H1 (cell line): ENCODE measurements around the gene HRH2. TPM values are rescaled to one million over a fixed set of nuclear protein-coding genes. Genes with fewer than 3 reads are reported as not detected.

Experiments
- CTCF ChIA-PET: fragments of 300-600 bp; sonication (Branson Sonifier 250); formaldehyde crosslinking; loops from one replicate; lab custom pipeline; 2021; ENCODE audit not compliant: partially characterized antibody; lab: Charles Lee
- POLR2A ChIA-PET: fragments of 300-600 bp; sonication (Branson Sonifier 250); formaldehyde crosslinking; loops from one replicate; lab custom pipeline; 2021; ENCODE audit warnings: inconsistent platforms; ENCODE audit not compliant: partially characterized antibody; lab: Charles Lee
- DNase-seq, 2 experiments: peaks; one replicate each; pipeline versions ENCODE4 v3.0.0 to v3.0.0-alpha.2; 2010 to 2022; ENCODE audit warnings: low spot score in 2 of 2, low read depth in 1 of 2, mixed read lengths in 1 of 2
- FAIRE-seq: peaks from 2 replicates; lab custom pipeline; 2011; peaks lifted over from hg19 to GRCh38; lab: Jason Lieb, UNC
- H2AFZ ChIP-seq: 2 replicates; pipeline ENCODE4 v1.8.1; 2012; ENCODE audit warnings: low read length, inconsistent platforms
- H2AK5ac ChIP-seq: 2 replicates; pipeline ENCODE4 v1.6.1; 2013; ENCODE audit warnings: low read depth, low read length
- H2BK120ac ChIP-seq: replicated peaks from 2 replicates; pipeline ENCODE3; 2013; ENCODE audit warnings: low read depth, low read length, inconsistent platforms
- H2BK12ac ChIP-seq: 2 replicates; pipeline ENCODE4 v1.6.1; 2013; ENCODE audit warnings: low read depth, low read length
- H2BK15ac ChIP-seq: 2 replicates; pipeline ENCODE4 v1.6.1; 2013; ENCODE audit warnings: low read length
- H2BK20ac ChIP-seq: 2 replicates; pipeline ENCODE4 v1.6.1; 2013; ENCODE audit warnings: low read length
- H2BK5ac ChIP-seq: 2 replicates; pipeline ENCODE4 v1.6.1; 2013; ENCODE audit warnings: low read depth, low read length
- H3K14ac ChIP-seq: 2 replicates; pipeline ENCODE4 v1.6.1; 2013; ENCODE audit warnings: inconsistent platforms; ENCODE audit not compliant: insufficient read length
- H3K18ac ChIP-seq: 2 replicates; pipeline ENCODE4 v1.6.1; 2013; ENCODE audit warnings: low read length; ENCODE audit errors: extremely low read depth
- H3K23ac ChIP-seq: 2 replicates; pipeline ENCODE4 v1.6.1; 2013; ENCODE audit warnings: inconsistent platforms; ENCODE audit not compliant: insufficient read length
- H3K23me2 ChIP-seq: 2 replicates; pipeline ENCODE4 v1.6.1; 2013; ENCODE audit warnings: low read depth, low read length
- H3K27ac ChIP-seq: 2 replicates; pipeline ENCODE4 v1.6.1; 2011; ENCODE audit warnings: low read depth, low read length, inconsistent platforms
- H3K27me3 ChIP-seq, 4 experiments: replicated peaks in 1 of 4; 1 replicate in 1 of 4; 2 replicates in 3 of 4; pipeline versions ENCODE4 v1.6.1 to v1.8.1; 2011 to 2013; ENCODE audit warnings: low read length in 3 of 4, mild to moderate bottlenecking in 3 of 4, inconsistent platforms in 2 of 4, mixed read lengths in 2 of 4, moderate library complexity in 1 of 4; ENCODE audit not compliant: control insufficient read depth in 3 of 4, insufficient read depth in 3 of 4; ENCODE audit errors: extremely low read depth in 1 of 4
- H3K36me3 ChIP-seq, 4 experiments: 2 replicates each; pipeline versions ENCODE4 v1.6.1 to v1.8.1; 2011 to 2013; ENCODE audit warnings: mild to moderate bottlenecking in 4 of 4, low read length in 3 of 4, moderate library complexity in 2 of 4, control low read depth in 1 of 4, inconsistent platforms in 1 of 4; ENCODE audit not compliant: insufficient read depth in 4 of 4, control insufficient read depth in 2 of 4
- H3K4ac ChIP-seq: replicated peaks from 2 replicates; pipeline ENCODE3; 2013; ENCODE audit warnings: low read length, low read depth, mixed read lengths, inconsistent platforms; ENCODE audit not compliant: insufficient read length
- H3K4me1 ChIP-seq, 4 experiments: replicated peaks in 1 of 4; 1 replicate in 1 of 4; 2 replicates in 3 of 4; pipeline versions ENCODE4 v1.6.1 to v1.8.1; 2011 to 2013; ENCODE audit warnings: low read length in 3 of 4, inconsistent platforms in 2 of 4, mixed read lengths in 1 of 4; ENCODE audit not compliant: insufficient read depth in 4 of 4, control insufficient read depth in 3 of 4
- H3K4me2 ChIP-seq, 2 experiments: 2 replicates each; pipeline versions ENCODE4 v1.6.1 to v1.8.1; 2011 to 2013; ENCODE audit warnings: low read depth in 2 of 2, low read length in 2 of 2, control low read depth in 1 of 2, inconsistent platforms in 1 of 2, mild to moderate bottlenecking in 1 of 2; ENCODE audit not compliant: insufficient read depth in 1 of 2
- H3K4me3 ChIP-seq, 4 experiments: fragments of 200-600, 300-600 bp in 1 of 4; sonication (generic), shearing (Covaris generic), sonication (Bioruptor Twin) in 1 of 4; 2 replicates each; pipeline versions ENCODE4 v1.5.1 to v1.8.1; 2011 to 2016; ENCODE audit warnings: low read length in 4 of 4, low read depth in 3 of 4, control low read depth in 2 of 4, inconsistent platforms in 2 of 4, mild to moderate bottlenecking in 2 of 4, mixed read lengths in 1 of 4, moderate library complexity in 1 of 4; ENCODE audit not compliant: insufficient read depth in 2 of 4; ENCODE audit errors: extremely low read depth in 1 of 4
- H3K56ac ChIP-seq: replicated peaks from 2 replicates; pipeline ENCODE3; 2013; ENCODE audit warnings: low read depth, mild to moderate bottlenecking, mixed read lengths, low read length, inconsistent platforms; ENCODE audit not compliant: insufficient read length
- H3K79me1 ChIP-seq: 2 replicates; pipeline ENCODE4 v1.6.1; 2013; ENCODE audit warnings: low read depth, low read length, control low read depth
- H3K79me2 ChIP-seq, 2 experiments: 2 replicates each; pipeline versions ENCODE4 v1.6.1 to v1.8.1; 2012 to 2013; ENCODE audit warnings: low read length in 2 of 2, mild to moderate bottlenecking in 2 of 2, inconsistent platforms in 1 of 2; ENCODE audit not compliant: insufficient read depth in 2 of 2, control insufficient read depth in 1 of 2
- H3K9ac ChIP-seq, 4 experiments: replicated peaks in 1 of 4; 1 replicate in 1 of 4; 2 replicates in 3 of 4; pipeline versions ENCODE4 v1.6.1 to v1.8.1; 2011 to 2013; ENCODE audit warnings: low read depth in 3 of 4, low read length in 3 of 4, control low read depth in 2 of 4, mild to moderate bottlenecking in 2 of 4, moderate library complexity in 2 of 4, inconsistent platforms in 1 of 4; ENCODE audit errors: extremely low read depth in 1 of 4
- H3K9me3 ChIP-seq, 2 experiments: 2 replicates each; pipeline versions ENCODE4 v1.6.1 to v1.8.1; 2012 to 2013; ENCODE audit warnings: mild to moderate bottlenecking in 2 of 2, moderate library complexity in 2 of 2, control low read depth in 1 of 2, inconsistent platforms in 1 of 2, low read depth in 1 of 2, low read length in 1 of 2, mixed read lengths in 1 of 2; ENCODE audit not compliant: insufficient read depth in 2 of 2
- H4K20me1 ChIP-seq, 2 experiments: replicated peaks in 1 of 2; 2 replicates each; pipeline versions ENCODE3 to v1.8.1; 2011 to 2013; ENCODE audit warnings: inconsistent platforms in 2 of 2, low read length in 2 of 2, mild to moderate bottlenecking in 1 of 2; ENCODE audit not compliant: insufficient read depth in 2 of 2, control insufficient read depth in 1 of 2
- H4K5ac ChIP-seq: 2 replicates; pipeline ENCODE4 v1.6.1; 2013; ENCODE audit warnings: low read length, low read depth, mixed read lengths, inconsistent platforms; ENCODE audit not compliant: insufficient read length
- H4K8ac ChIP-seq: 2 replicates; pipeline ENCODE4 v1.8.0; 2013; ENCODE audit warnings: mild to moderate bottlenecking, moderate library complexity, low read length, inconsistent platforms; ENCODE audit not compliant: insufficient read depth; ENCODE audit errors: extremely low read depth
- H4K91ac ChIP-seq: replicated peaks from 2 replicates; pipeline ENCODE3; 2013; ENCODE audit warnings: low read length, mixed read lengths, inconsistent platforms; ENCODE audit not compliant: insufficient read length
- MAFK ChIP-seq: IDR thresholded peaks from 2 replicates; pipeline ENCODE4 v1.6.1; 2012; ENCODE audit warnings: low read depth, mild to moderate bottlenecking, improper control_type of control experiment, low read length
- SRF ChIP-seq: IDR thresholded peaks from 2 replicates; pipeline ENCODE4 v1.6.1; 2011; ENCODE audit warnings: mild to moderate bottlenecking, low read depth, low read length, moderate library complexity
- TAF7 ChIP-seq: optimal IDR thresholded peaks from 2 replicates; pipeline ENCODE3; 2011; ENCODE audit warnings: low read depth, mild to moderate bottlenecking, inconsistent platforms, low read length, moderate library complexity, borderline replicate concordance
- WGBS, 2 experiments: shearing (Covaris generic) in 1 of 2; methylation state at CpG; one replicate each; pipeline versions ENCODE4 v1.1.6 to v1.1.7; 2013 to 2015; ENCODE audit warnings: low lambda C conversion rate in 2 of 2, mixed read lengths in 2 of 2, inconsistent platforms in 1 of 2, low coverage in 1 of 2, missing lambda C conversion rate in 1 of 2; ENCODE audit not compliant: insufficient replicate concordance in 2 of 2, insufficient coverage in 1 of 2, insufficient read length in 1 of 2; ENCODE audit errors: extremely low coverage in 1 of 2, missing lambda C conversion rate in 1 of 2; 5-methylcytosine and 5-hydroxymethylcytosine counted together
- polyA plus RNA-seq, 7 experiments: library from polyadenylated mRNA; depleted of rRNA in 3 of 7; stranded (reverse) in 5 of 7; unstranded in 2 of 7; fragments of >200 nt in 5 of 7; fragments of 200-250 nt in 2 of 7; gene quantifications; 1 replicate in 5 of 7; 2 replicates in 1 of 7; 4 replicates in 1 of 7; pipeline versions ENCODE4 v1.2.1 to v1.2.3, GENCODE V29; 2011 to 2013; ENCODE audit warnings: missing spikeins in 2 of 7, mixed read lengths in 2 of 7
- total RNA-seq: library from RNA; stranded (reverse); fragmentation: NEBNext Ultra II Directional; extraction: Animal tissue kit (Norgen Biotek cat#: 25700); gene quantifications from 2 replicates; pipeline ENCODE4 v1.2.1, GENCODE V29; 2021

HRH2 gene
- total and polyA plus RNA-seq, 2 of the 8 experiments (the other 6 are each of a cell fraction or from before 2014, with no cell fraction given) = 7.8 to 8.1 TPM

DNA sequence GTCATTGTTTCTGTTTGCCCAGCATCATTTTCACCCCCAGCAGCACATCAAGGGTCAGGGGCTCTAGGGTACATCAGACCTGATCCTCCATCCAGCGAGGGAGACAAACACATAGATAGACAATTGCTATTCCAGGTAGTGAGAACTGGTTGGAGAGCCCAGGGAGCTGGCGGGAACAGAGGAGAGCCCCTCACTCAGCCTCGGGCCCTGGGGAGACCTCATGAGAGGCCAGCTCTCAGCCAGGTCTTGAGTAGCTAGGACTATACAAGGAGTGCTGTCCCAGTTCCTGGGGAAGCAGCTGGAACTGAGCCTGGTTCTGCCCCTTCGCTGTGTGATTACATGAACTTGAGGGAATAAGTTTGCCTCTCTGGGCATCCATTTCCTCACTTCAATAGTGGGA lies 80.3 kb downstream of the HRH2 start:
- no peak overlapping the region for H4K5ac ChIP-seq
- H3K9ac ChIP-seq = no peak overlapping the region
- no peak overlapping the region for H3K23ac ChIP-seq
- no peak overlapping the region for H3K18ac ChIP-seq
- H2BK20ac ChIP-seq = no peak overlapping the region
- FAIRE-seq (no peak), DNase-seq (no peak)
- H3K14ac ChIP-seq = no peak overlapping the region
- H3K27ac ChIP-seq = no peak overlapping the region
- H2BK12ac ChIP-seq = no peak overlapping the region
- H2BK120ac ChIP-seq = no peak overlapping the region
- H4K20me1 ChIP-seq = peaks cover 0 to 1% of the 10 kb centered on the region in 2 experiments
- H3K4me1 ChIP-seq = no peaks in the 10 kb centered on the region
- no peak overlapping the region for H2AK5ac ChIP-seq
- H3K36me3 ChIP-seq = no peaks in the 10 kb centered on the region
- no peak overlapping the region for H3K4me3 ChIP-seq
- 86% methylated on average over 4 of the region's 4 CpGs; no CpG with 5 or more reads in 1 of the 2 experiments for whole genome bisulfite sequencing, 2 experiments
- no peak overlapping the region for H3K56ac ChIP-seq
- no peak overlapping the region for H2AFZ ChIP-seq
- H2BK15ac ChIP-seq = no peak overlapping the region
- H3K4ac ChIP-seq = no peak overlapping the region
- 0 out of 7 replicates have a peak, but pooled peaks cover 0 to 2% (median under 1%) of the 10 kb centered on the region in 4 experiments for H3K27me3 ChIP-seq
- H3K23me2 ChIP-seq = no peaks in the 10 kb centered on the region
- no peak overlapping the region for H4K8ac ChIP-seq
- H3K4me2 ChIP-seq = no peak overlapping the region
- ChIA-PET CTCF (interaction anchor here (1.0 to 1.8 kb wide), 6 partner anchors 9 to 204 kb away, joined by 3 to 16 read pairs (median 6); partner anchors contain the start of gene CPLX2), POLR2A (no interaction called here)
- H2BK5ac ChIP-seq = no peak overlapping the region
- peaks cover 3% of the 10 kb centered on the region in 2 experiments; a peak in 2 of 4 replicates for H3K9me3 ChIP-seq
- TF ChIP-seq SRF = no peak
- TF ChIP-seq MAFK = no peak
- no peak for TF ChIP-seq TAF7
- no peaks in the 10 kb centered on the region for H3K79me2 ChIP-seq
- H3K79me1 ChIP-seq = no peaks in the 10 kb centered on the region
- no peak overlapping the region for H4K91ac ChIP-seq
